HG03095 (cell line): ENCODE results near the gene PKDREJ.
A peak's percentile ranks its signal among the peaks of the same experiment; 100 is the strongest.

Experiments used
- ATAC-seq: cut with Tn5 transposase; IDR thresholded peaks from one replicate; pipeline ENCODE4 v1.9.1; 2021; ENCODE audit warnings: moderate library complexity; ENCODE audit not compliant: unreplicated experiment

Gene PKDREJ

DNA sequence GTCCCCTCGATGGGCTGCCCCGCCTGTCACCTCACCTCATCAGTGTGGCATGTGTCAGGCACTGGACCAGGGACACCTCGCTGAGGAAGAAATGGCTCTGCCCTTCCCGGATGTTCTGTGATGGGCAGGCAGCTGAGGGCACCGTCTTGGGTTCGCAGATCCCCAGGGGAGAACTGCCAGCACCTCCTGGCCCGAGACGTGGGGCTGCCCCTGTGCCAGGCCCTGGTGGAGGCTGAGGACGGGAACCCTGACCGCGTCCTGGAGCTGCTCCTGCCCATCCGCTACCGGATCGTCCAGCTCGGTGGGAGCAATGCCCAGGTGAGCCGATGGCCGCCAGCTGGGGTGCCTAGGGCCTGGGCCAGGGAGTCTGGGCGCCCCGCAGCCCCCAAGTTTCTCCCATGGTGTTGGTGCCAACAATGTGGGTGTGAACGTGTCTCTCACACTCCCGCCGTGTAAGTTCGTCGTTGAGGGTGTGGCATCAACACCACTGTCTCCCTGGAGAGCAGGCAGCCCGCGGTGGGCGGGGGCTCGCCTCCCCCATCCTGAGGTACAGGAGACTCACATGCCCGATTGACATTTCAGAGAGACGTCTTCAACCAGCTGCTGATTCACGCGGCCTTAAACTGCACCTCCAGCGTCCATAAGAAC, 26.2 kb upstream of the PKDREJ start:
- no peak for ATAC-seq

DNA sequence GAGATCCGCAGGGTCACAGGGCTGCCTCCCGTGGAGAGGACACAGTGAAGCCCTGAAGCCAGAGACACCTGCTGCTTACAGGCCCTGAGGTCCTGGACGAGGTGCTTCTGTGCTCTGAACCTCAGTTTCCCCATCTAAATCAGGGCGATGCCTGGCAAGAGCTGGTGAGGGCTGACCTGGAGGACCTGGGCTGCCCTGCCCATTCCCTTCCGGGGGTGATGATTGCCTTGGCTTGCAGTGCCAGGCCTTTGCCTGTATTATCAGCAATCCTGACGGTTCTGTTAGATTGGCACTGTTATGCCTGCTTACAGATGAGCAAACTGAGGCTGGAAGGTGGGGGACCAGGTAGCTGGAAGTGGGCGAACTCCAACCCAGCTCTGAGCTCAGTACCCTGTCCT, 25.7 kb upstream of the PKDREJ start:
- ATAC-seq = no peak

DNA sequence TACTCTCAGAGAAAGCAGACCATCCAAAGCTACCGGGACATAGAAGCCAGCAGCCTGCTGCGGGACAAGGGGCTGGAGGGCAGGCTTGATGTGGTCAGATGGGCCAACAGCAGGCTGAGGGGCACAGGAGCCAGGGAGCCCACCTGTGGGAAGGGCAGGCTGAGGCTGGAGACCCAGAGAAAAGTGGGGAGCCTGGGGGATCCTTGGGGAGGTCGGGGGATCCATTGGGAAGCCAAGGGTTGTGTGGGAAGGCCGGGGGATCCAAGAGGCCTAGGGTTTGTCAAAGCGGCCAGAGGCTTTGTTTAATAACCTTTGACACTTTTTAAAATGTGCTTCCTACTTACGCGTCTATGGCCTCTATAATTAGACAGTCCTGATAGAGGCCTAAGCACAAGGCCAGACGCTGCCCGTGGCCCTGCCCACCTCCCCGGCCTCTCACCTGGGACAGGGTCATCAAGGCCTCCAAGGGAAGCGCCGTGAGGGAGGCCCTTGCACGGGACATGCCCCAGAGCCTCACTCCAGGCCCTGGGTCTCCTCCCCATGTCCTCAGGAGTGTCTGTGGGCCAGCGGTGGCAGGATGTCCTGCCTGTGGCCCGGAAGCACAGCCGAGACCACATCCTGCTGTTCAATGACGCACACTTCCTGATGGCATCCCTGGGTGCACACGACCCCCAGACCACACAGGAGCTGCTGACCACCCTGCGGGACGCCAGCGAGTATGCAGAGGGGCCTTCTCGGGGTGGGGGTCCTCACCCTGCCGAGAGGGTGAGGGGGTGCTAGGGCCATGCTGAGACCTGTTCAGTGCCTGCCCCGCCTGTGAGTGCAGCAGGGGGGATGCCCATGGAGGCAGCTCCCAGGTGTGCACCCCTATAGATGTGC, 25.0 kb upstream of the PKDREJ start:
- ATAC-seq = peak; percentile 74

DNA sequence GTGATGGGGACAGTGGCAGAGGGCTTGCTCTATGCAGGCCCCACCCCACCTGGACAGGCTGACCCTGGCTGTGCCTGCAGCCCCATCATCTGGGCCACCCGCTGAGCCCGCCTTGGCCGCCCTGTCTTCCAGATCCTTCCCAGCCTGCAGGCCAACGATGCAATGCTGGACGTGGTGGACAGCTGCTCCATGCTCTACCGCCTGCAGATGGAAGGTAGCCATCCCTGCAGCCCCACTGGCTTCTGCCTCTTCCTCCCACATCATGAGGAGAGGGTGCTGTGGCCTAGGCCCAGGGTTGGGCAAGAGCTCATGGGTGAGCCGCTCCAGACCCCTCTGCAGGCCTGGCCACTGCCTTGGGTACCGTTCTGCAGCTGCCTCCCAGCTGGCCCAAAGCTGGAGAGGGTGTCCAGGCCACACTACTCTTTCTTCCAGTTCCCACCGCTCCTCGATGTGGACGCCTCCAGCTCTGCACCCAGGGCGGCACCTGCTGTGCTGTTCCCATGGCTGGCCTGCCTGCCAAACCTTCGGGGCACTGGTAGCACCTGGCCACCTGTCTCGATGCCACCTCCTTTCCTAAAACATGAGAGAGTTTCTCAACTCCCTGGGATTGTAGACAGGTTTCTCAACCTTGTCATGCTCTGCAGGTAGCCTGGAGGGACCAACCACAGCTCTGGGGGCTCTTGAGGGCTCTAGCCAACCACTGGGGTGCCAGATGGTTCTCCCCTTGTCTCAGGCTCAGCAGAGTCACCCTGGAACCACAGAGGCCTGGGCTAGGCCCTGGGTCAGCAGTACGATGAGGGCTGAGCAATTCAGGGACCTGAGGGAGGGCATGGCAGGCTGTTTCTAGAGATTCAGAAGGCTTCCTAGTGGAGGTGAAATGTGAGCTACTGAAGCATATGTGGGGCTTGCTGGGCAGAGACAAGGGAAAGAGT, 24.1 kb upstream of the PKDREJ start:
- ATAC-seq = no peak

DNA sequence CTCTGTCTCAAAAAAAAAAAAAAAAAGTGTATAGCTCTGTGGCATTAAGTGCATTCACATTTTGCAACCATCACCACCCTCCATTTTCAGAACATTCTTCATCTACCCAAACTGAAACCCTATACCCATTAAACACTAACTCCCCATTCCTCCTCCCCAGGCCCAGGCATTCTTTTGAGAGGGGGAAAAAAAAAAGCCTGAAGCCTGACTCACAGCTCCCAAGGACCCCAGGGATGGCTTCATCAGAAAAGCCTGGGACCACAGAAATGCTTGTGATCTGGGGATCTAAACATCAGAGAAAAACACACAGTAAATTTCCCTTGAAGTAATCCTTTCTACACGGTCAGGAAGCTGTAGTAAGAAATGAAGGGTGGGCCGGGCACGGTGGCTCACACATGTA, 22.9 kb upstream of the PKDREJ start:
- ATAC-seq = no peak

DNA sequence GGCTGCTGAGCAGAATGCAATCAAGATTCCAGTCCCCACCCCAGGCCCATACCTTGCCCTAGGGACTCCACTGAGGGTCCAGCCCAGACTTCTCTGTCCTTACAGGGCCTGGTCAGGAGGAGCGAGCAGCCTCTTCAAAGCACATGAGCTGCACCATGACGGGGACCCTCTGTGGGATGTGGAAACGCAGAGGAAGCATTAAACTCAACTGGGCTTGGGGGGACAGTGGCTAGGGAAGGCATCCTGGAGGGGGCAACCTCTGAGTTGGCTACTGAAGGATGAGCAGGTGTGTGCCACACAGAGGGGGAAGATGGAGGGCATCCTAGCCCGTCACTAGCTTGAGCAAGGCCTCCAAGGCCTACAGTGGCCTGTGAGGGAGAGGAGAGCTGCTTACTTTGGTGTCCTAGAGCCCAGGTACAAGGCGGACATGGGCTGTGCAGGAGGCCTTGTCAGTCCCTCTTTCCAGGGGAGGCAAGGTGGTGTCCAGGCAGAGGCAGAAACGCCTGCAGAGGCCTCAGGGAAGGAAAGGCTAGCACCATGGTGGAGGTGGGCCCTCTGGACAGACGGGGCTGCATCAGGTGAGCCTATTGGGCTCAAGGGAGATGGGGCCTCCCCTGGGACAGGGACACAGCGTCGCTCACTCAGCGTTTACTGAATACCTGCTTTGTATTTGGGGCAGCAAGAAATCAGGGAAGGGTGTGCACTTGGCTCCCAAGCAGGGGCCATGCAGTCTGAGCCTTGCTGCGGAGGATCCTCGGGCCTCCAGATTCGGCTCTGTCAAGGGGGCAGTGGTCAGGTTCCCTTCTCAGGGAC, 18.9 kb upstream of the PKDREJ start:
- ATAC-seq = no peak

DNA sequence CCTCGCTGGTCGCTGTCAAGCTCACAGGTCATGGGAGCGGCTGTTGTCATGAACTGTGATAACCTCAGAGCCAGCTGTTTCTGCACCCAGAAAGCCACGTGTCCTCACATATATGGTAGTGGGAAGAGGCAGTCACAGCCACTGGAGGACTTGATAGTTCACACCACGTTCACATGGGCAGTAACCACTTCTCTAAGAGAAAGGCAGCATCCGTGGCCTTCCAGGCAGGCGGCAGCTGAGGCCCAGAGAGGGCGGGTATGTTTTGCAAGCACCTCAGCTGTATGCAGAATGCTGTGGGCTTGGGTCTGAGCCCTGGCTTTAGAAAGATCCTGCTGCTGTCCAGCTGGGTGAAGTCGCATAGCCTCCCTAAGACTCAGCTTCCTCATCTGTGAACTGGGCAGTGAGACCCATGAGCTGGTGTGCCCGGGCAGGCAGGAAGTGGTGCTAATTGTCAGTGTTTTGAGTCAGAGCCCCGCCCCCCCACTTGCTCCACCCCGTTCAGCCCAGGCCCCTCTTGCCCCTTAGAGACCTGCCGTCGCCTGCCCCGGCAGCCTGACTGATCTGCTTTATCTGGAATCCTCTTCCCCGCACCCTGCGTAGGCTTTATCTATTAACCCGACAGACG, 18.0 kb upstream of the PKDREJ start:
- ATAC-seq = no peak

DNA sequence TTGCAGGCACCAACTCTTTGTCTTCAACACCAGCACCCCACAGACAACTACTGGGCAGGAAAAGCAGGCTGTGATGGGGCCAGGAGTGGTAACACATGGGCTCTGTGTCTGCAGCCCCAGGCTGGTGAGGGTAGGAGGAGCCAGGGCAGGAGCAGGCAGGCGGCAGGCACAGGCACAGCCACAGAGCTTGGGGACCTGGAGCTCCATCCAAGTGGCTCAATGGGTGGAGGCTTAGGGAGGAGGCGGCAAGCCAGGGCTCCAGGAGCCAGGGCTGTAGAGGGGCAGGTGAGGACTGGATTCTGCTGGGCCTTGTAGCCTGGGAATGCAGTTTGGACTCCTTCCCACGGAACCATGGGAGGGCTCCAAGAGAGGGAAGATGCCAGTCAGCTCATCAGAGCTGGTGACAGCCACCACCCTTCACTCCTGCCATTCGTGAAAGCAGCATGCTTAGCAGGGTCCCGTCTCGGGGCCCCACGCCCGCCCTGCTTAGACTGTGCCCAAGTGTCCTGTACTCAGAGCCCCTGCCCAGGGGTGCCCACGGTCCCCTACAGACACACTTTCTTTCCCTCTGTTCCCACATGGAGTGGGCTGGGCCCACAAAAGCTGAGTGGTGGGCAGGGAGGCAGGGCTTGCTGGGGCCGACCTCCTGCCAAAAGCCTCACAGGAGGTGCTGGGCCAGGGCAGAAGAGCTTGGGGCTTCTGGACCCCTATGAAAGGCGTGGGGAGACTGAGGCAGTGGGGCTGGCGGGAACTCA, 17.1 kb upstream of the PKDREJ start:
- no peak for ATAC-seq

DNA sequence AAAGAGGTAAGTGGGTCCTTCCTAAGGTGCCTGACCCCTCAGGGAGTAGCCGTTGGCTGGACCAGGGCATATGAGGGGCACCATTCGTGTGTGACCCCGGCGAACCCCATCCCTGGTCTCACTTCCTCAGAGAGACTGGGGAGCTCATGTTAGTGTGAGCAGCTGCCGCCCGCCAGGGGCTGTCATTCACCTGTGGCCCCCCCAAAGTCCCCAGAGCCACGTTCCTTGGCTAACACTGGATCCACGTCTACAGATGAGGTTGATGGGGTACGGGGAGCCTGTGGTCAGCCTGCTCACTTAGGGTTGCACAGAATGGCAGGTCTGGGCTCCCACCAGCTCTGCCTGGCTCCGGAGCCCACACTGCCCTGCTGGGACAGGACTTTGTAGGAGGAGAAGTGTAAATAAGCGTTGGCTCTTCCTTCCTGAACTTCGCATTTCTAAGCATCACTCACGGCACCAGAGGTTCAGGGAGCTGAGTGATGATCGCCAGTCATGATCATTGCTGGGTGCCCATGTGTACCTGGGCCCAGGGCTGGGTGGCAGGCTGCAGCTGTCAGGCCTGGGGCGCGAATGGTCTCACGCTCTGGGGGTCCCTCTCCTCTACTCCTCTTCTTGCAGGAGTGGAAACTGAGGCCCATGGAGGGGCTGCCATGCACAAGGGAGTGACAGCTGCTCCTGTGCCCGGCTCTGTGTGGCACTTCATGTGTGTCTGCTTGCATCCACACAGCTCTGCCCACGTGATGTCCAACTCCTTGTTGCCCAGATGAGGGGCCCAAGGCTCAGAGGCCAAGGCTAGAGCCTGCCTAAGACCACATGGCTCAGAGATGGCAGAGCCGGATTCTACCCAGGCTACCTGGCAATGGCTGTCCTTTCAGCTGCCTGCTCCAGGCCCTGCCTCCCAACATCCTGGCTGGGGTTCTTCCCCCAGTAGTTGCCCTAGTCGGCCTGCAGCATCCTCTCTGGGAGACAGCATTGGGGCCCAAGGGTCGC, 15.8 kb upstream of the PKDREJ start:
- ATAC-seq = no peak

DNA sequence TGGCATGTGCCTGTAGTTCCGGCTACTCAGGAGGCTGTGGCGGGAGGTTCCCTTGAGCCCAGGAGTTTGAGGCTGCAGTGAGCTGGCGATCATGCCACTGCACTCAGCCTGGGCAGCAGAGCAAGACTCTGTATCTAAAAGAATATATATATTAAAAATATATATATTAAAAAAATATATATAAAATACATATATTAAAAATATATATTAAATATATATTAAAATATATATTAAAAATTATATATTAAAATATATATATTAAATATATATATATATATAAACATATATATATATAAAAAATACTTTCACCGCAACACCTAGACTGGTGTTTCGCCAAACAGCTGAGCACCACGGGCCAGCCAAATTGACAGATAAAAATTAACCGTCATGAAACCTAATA, 13.4 kb upstream of the PKDREJ start:
- ATAC-seq = no peak

DNA sequence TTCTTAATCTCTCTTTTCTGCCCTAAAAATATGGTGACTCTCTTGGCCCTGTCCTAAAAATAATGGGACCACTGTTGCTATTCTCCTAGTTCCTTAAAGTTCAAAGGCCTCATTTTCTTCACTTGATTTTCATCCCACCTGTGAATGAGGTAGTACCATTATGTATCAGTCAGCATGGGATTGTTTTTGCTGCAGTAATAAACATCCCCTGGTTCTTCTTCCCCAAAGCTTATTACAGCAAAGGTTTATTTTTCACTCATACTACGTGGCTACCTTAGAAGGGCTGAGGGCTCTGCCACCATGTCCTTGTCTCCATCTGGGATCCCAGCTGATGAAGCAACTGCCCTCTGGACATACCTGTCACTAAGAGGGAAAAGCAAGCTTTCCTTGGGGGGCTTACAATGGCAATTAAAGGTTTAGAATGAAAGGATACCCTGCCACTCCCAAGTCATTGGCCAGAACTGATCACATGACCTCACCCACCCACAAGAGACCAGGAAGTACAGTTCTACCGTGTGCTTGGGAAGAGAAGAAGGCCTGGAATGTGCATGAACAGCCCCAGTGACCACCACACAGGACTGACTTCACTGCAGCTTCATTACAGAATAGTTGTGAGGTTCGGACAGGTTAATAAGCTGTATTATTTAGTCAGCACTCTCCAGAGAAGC, 12.4 kb upstream of the PKDREJ start:
- ATAC-seq = no peak

DNA sequence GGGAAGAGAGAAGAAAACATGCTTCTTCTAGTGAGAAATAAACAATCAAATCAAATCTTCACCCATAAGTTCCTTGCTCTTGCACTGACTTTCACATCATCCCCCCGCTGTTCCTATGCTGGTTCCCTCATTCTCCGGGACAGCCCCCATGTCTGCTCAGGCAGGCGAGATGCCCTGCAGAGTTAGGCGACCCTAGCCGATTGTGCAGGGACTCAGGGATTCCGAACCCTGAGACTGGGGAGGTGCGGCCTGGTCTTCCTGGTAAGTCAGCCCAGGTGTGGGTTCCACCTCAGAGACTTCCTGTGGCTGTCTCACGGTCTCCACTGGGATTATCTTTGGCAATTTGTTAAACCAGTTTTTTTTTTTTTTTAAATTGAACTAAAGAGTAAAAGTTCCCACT, 11.2 kb upstream of the PKDREJ start:
- no peak for ATAC-seq

DNA sequence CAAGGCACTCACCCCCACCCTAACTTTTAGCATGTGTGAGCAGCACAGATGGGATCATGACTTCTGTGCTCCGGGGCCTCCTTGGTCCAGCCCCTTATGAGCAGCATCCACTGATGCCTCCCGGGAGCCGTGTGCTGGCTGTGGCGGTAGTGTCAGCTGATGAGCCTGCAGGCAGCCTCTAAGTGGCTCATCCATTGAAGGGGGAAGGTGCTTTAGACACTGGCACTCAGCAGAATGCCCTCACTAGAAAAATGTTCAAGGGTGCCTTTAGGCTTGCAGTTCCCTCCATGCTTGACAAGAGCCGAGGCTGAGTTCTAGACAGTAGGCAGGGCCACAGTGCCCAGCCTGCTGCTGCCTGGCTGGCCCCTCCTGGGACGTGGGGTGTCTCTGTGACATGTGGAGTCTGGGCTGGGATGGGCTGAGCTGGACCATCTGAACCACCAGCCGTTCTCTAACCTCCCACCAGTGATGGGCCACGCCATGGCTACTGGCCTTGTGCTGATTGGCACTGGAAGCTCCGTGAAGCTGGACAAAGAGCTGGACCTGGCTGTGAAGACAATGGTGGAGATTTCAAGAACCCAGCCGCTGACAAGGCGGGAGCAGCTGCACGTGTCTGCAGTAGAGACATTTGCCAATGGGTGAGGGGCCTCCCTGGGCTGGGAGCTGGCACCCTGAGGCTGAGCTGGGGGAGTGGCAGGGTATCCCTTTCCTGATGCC, 10.4 kb upstream of the PKDREJ start:
- no peak for ATAC-seq

DNA sequence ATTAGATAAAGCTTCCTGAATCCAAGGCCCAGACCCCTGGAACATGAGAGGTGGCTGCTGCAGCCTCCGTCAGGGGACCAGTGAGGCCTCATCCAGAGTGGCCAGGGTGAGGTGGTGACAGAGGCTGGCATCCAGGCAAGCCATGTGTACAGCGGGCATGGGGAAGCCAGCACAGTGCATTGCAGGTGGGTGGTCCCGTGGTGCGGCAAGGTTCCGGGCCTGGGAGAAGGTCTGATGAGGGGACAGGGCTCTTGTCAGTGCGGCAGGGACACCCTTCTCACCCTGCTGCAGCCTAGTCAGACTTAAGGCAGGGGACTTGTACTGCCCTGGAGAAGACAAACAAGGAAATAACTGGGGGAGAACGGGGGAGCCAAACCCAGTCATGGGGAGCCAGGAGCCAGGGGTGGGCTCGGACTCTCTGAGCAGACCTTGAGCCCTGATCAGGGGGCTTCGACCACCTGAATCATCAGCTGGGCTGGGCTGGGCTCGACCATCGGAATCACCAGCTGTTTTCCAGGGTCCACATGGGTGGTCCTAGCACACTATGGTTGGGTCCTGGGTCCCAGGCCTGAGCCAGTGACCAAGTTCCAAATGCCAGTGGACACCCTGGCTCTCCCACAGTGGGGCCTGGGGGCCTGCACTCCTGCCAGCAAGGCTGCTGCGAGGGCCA, 9.8 kb upstream of the PKDREJ start:
- ATAC-seq = no peak

DNA sequence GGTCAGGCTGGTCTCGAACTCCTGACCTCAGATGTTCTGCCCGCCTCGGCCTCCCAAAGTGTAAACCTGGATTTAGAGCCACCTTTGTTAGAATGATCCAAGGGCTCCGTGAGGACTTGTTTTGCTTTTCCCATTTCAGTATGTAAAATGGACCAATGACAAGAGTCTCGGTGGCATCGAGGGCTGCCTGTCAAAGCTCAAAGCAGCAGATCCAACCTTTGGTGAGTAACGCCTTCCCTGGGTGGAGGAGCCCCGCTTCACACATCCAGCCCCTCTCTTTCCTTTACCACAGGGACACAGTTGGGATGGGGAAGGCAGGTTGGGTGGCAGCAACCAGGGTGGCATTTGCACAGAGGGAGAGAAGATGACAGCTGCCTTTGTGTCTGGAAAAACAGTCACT, 9.1 kb upstream of the PKDREJ start:
- no peak for ATAC-seq

DNA sequence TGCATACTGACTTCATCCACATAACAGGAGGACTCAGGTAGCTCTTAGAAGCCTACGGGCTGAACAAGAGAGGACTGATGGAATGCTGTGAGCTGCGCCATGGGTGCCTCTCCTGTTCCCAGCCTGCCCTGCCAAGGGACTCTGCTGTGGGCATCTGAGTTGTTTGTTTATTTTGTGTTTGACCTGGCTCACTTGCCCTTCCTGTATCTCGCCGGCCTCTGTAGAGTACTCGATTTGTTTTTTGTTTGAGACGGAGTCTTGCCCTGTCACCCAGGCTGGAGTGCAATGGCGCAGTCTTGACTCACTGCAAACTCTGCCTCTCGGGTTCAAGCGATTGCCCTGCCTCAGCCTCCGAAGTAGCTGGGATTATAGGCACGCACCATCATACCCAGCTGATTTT, 6.4 kb upstream of the PKDREJ start:
- ATAC-seq = no peak
